ENCODE data around the gene CMSS1.

DNA sequence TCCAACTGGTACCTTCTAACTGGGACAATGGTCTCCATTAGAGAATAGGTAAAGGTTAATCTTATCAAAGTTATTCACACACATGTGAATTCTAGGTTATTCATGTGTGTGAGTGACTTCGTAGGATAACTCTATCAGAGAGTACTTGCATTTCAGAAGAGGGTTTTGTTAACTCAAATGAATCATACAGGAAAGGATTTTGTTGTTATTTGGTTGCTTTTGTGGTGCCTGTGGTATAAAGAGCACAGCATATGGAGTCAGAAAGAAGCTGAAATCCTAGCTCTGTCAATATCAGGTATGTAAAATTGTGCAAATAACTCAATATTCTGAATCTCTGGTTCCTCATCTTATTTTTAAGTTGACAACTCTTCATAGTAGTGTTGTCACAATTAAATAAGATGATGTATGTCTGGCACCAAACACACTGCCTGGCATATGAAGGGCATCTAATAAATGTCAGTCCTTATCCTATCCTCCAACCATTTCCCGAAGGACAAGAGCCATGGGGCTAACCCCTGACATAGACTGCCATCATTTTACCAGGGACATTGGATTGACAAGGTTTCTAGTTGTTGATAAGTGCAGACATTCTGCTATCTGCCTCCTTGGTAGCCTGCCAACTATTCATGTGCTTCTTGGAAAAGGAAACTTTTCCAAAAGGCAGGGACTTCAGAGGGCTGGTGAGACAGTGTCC is 48.7 kb upstream of the CMSS1 start:
- TF ChIP-seq CTCF (conservative IDR thresholded peaks at IDR 0.05; ENCODE audit: low read length): no peak
- TF ChIP-seq EZH2phosphoT487 (IDR thresholded peaks at IDR 0.05; ENCODE audit: borderline replicate concordance): no peak

Data from Loucy (cell line).